HEK293 (cell line): ENCODE measurements around the gene CCDC184.

Experiments used
- CTCF ChIA-PET: fragments of 350-600 bp; formaldehyde crosslinking; extraction: SDS; loops from one replicate; lab custom pipeline; 2021; ENCODE audit warnings: antibody characterized with exemption; lab: Yijun Ruan, JAX
- POLR2A ChIA-PET: fragments of 300-600 bp; formaldehyde crosslinking; extraction: SDS; loops from one replicate; lab custom pipeline; 2020; ENCODE audit warnings: antibody characterized with exemption, inconsistent platforms; lab: Yijun Ruan, JAX
- H3K27ac ChIP-seq: fragments of 200-500 bp; sonication (Bioruptor generic); 2 replicates; pipeline ENCODE4 v1.5.1; 2014; ENCODE audit warnings: low read depth, low read length, control low read depth, inconsistent platforms; ENCODE audit errors: extremely low read depth
- H3K36me3 ChIP-seq, 2 experiments: fragments of 200-500 bp in 1 of 2; sonication (Bioruptor generic) in 1 of 2; 1 replicate in 1 of 2; 2 replicates in 1 of 2; pipeline ENCODE4 v1.5.1; 2014 to 2017; ENCODE audit warnings: inconsistent platforms in 2 of 2, low read length in 2 of 2; ENCODE audit not compliant: control insufficient read depth in 2 of 2, insufficient read depth in 1 of 2
- H3K4me1 ChIP-seq: fragments of 200-500 bp; sonication (Bioruptor generic); 2 replicates; pipeline ENCODE4 v1.5.1; 2014; ENCODE audit warnings: mild to moderate bottlenecking, low read length, inconsistent platforms; ENCODE audit not compliant: control insufficient read depth, insufficient read depth
- H3K4me3 ChIP-seq: 2 replicates; pipeline ENCODE4 v1.5.1; 2011; ENCODE audit warnings: low read depth, mild to moderate bottlenecking, control low read depth, low read length, moderate library complexity
- H3K9me3 ChIP-seq: fragments of 200-500 bp; sonication (Bioruptor generic); 2 replicates; pipeline ENCODE4 v1.5.1; 2014; ENCODE audit warnings: low read depth, low read length, inconsistent platforms; ENCODE audit not compliant: control insufficient read depth, insufficient read depth
- GLI4 ChIP-seq: fragments of 450-650 bp; formaldehyde crosslinking; IDR thresholded peaks from 2 replicates; pipeline ENCODE4 v1.5.1; 2016; ENCODE audit warnings: missing biosample characterization, missing genetic modification characterization
- GLIS1 ChIP-seq: fragments of 450-650 bp; formaldehyde crosslinking; IDR thresholded peaks from 2 replicates; pipeline ENCODE4 v1.5.1; 2016; ENCODE audit warnings: missing biosample characterization, missing genetic modification characterization
- IKZF3 ChIP-seq: fragments of 450-650 bp; IDR thresholded peaks from 2 replicates; pipeline ENCODE4 v1.5.0; 2018; ENCODE audit warnings: missing biosample characterization, mild to moderate bottlenecking, missing genetic modification characterization, moderate library complexity
- KLF9 ChIP-seq: fragments of 450-650 bp; formaldehyde crosslinking; IDR thresholded peaks from 2 replicates; pipeline ENCODE4 v1.5.1; 2016; ENCODE audit warnings: missing biosample characterization, missing genetic modification characterization, low read depth
- MEIS1 ChIP-seq: sonication (generic); formaldehyde crosslinking; IDR thresholded peaks from 2 replicates; pipeline ENCODE4 v1.8.1; 2022; ENCODE audit warnings: missing genetic modification reagents, mild to moderate bottlenecking, borderline replicate concordance
- MZF1 ChIP-seq: fragments of 450-650 bp; formaldehyde crosslinking; IDR thresholded peaks from 2 replicates; pipeline ENCODE4 v1.5.1; 2017; ENCODE audit warnings: missing biosample characterization, missing genetic modification characterization, borderline replicate concordance
- PRDM2 ChIP-seq: fragments of 450-650 bp; formaldehyde crosslinking; IDR thresholded peaks from 2 replicates; pipeline ENCODE4 v1.5.1; 2016; ENCODE audit warnings: missing biosample characterization, missing genetic modification characterization, borderline replicate concordance
- SCRT2 ChIP-seq: fragments of 450-650 bp; formaldehyde crosslinking; IDR thresholded peaks from 2 replicates; pipeline ENCODE4 v1.5.1; 2016; ENCODE audit warnings: missing biosample characterization, missing genetic modification characterization
- YY1 ChIP-seq: fragments of 450-650 bp; formaldehyde crosslinking; IDR thresholded peaks from 2 replicates; pipeline ENCODE4 v1.5.1; 2018; ENCODE audit warnings: missing biosample characterization, missing genetic modification characterization
- ZBTB20 ChIP-seq: fragments of 450-650 bp; formaldehyde crosslinking; IDR thresholded peaks from 2 replicates; pipeline ENCODE4 v1.5.1; 2016; ENCODE audit warnings: missing biosample characterization, missing genetic modification characterization
- ZBTB26 ChIP-seq: fragments of 450-650 bp; formaldehyde crosslinking; optimal IDR thresholded peaks from 2 replicates; pipeline ENCODE3; 2016; ENCODE audit warnings: missing biosample characterization, mild to moderate bottlenecking, missing genetic modification characterization
- ZBTB6 ChIP-seq: fragments of 450-650 bp; formaldehyde crosslinking; IDR thresholded peaks from 2 replicates; pipeline ENCODE4 v1.5.1; 2017; ENCODE audit warnings: missing biosample characterization, missing genetic modification characterization
- ZBTB8A ChIP-seq: fragments of 450-650 bp; formaldehyde crosslinking; IDR thresholded peaks from 2 replicates; pipeline ENCODE4 v1.5.1; 2016; ENCODE audit warnings: missing biosample characterization, missing genetic modification characterization
- ZNF2 ChIP-seq: fragments of 450-650 bp; formaldehyde crosslinking; IDR thresholded peaks from 2 replicates; pipeline ENCODE4 v1.5.1; 2016; ENCODE audit warnings: missing biosample characterization, missing genetic modification characterization
- ZNF24 ChIP-seq: fragments of 450-650 bp; formaldehyde crosslinking; IDR thresholded peaks from 2 replicates; pipeline ENCODE4 v1.5.1; 2016; ENCODE audit warnings: missing biosample characterization, missing genetic modification characterization
- ZNF324 ChIP-seq: fragments of 450-650 bp; formaldehyde crosslinking; IDR thresholded peaks from 2 replicates; pipeline ENCODE4 v1.5.1; 2016; ENCODE audit warnings: missing biosample characterization, missing genetic modification characterization
- ZNF335 ChIP-seq: fragments of 450-650 bp; formaldehyde crosslinking; conservative IDR thresholded peaks from 2 replicates; pipeline ENCODE4 v1.5.1; 2016; ENCODE audit warnings: missing biosample characterization, missing genetic modification characterization
- ZNF600 ChIP-seq: fragments of 450-650 bp; formaldehyde crosslinking; IDR thresholded peaks from 2 replicates; pipeline ENCODE4 v1.5.1; 2016; ENCODE audit warnings: missing biosample characterization, missing genetic modification characterization
- ZNF626 ChIP-seq: fragments of 450-650 bp; sonication (Bioruptor Pico); formaldehyde crosslinking; IDR thresholded peaks from 2 replicates; pipeline ENCODE4 v1.5.1; 2018; ENCODE audit warnings: missing biosample characterization, missing genetic modification characterization, inconsistent platforms
- ZNF768 ChIP-seq: fragments of 450-650 bp; formaldehyde crosslinking; IDR thresholded peaks from 2 replicates; pipeline ENCODE4 v1.5.1; 2018; ENCODE audit warnings: missing biosample characterization, mild to moderate bottlenecking, missing genetic modification characterization
- ZNF843 ChIP-seq: fragments of 450-650 bp; formaldehyde crosslinking; IDR thresholded peaks from 2 replicates; pipeline ENCODE4 v1.5.1; 2016; ENCODE audit warnings: missing biosample characterization, missing genetic modification characterization
- TF ChIP-seq, protein P1 (sequence below): fragments of 450-650 bp; formaldehyde crosslinking; IDR thresholded peaks from 2 replicates; pipeline ENCODE4 v1.5.1; 2016; ENCODE audit warnings: missing biosample characterization, missing genetic modification characterization

Gene CCDC184

DNA sequence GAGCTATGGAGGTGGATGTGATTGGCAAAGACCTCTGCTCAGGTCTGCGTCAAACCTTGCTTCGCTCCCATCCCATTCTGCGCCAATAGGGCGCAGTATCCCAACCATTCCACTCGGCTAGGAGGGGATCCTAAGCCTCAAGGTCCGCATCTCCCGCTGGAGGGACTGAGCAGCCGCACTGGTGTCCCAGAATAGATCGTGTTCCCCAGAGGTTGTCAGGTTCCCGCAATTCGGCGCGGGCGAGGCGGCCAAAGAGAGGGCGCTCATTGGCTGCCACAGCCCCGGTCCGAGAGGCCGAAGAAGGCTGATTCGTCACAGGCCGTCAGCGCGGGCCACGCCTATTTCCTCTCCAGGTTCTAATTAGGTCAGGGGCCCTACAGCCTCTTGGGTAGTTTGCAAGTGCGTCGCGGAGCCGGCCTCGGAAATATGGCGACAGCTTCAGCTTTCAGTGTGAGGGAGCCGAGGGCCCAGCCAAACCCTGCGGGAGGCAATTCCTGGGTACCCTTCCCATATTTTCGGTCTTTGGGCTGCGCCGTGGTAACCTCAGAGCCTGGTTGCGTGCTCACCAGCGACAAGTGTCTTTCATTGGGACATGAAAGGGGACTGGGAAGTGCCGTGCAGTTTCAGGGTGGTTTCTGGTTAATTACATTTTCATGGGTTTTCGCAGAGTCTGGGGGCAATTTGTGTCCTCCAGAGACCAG lies 14.7 kb downstream of the CCDC184 start (continued):
- TF ChIP-seq PRDM2 (no peak), IKZF3 (tag by site-specific recombination) (peak; percentile 97), ZBTB8A (tag by site-specific recombination) (peak; percentile 77), ZNF843 (tag by site-specific recombination) (no peak), ZBTB26 (peak; percentile 30), ZNF2 (peak; percentile 68), ZNF626 (tag by site-specific recombination) (no peak), ZNF335 (peak; percentile 13), YY1 (tag by site-specific recombination) (peak; percentile 65; the same call in 1 of the 2 replicates), SCRT2 (peak; percentile 57), GLIS1 (tag by site-specific recombination) (peak; percentile 16; the same call in 1 of the 2 replicates), ZBTB6 (tag by site-specific recombination) (peak; percentile 7; the same call in 1 of the 2 replicates), KLF9 (no peak; the same call in none of the 2 replicates), ZNF768 (tag by site-specific recombination) (no peak), ZNF24 (tag by site-specific recombination) (0 out of 2 replicates have a peak, but pooled peaks have one; percentile 11), ZNF600 (tag by site-specific recombination) (peak; percentile 58; the same call in 1 of the 2 replicates)
- TF ChIP-seq, protein P1, sequence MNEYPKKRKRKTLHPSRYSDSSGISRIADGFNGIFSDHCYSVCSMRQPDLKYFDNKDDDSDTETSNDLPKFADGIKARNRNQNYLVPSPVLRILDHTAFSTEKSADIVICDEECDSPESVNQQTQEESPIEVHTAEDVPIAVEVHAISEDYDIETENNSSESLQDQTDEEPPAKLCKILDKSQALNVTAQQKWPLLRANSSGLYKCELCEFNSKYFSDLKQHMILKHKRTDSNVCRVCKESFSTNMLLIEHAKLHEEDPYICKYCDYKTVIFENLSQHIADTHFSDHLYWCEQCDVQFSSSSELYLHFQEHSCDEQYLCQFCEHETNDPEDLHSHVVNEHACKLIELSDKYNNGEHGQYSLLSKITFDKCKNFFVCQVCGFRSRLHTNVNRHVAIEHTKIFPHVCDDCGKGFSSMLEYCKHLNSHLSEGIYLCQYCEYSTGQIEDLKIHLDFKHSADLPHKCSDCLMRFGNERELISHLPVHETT (tag by site-specific recombination): peak; percentile 36; the same call in 1 of the 2 replicates

GRCh38 chr12:48198672-48198971 lies 15.2 kb downstream of the CCDC184 start:
- Histone ChIP-seq H3K9me3 (no peaks in the 10 kb centered on the region), H3K4me1 (peaks cover 16% of the 10 kb centered on the region), H3K36me3 (no peaks in the 10 kb centered on the region), H3K27ac (peak overlapping the region; percentile 94), H3K4me3 (peak overlapping the region; percentile 71)
- CTCF ChIA-PET: interaction anchor here (0.7 to 2.9 kb wide), 5 partner anchors 9 to 420 kb away, joined by 3 to 19 read pairs (median 4); no protein-coding TSS in a partner anchor
- POLR2A ChIA-PET: interaction anchor here (0.7 to 0.9 kb wide), 2 partner anchors 151 to 419 kb away, joined by 3 read pairs; no protein-coding TSS in a partner anchor
- TF ChIP-seq GLI4 (tag by site-specific recombination) (0 out of 2 replicates have a peak, but pooled peaks have one; percentile 79), ZBTB6 (tag by site-specific recombination) (no peak), ZBTB20 (tag by site-specific recombination) (peak; percentile 80), ZNF324 (0 out of 2 replicates have a peak, but pooled peaks have one; percentile 46), MEIS1 (no peak), MZF1 (tag by site-specific recombination) (no peak)
